ENCODE results near the gene GTF3C1.

GTF3C1 gene

GRCh38 chr16:27428026-27428785 lies 121.5 kb downstream of the GTF3C1 start:
- ChIA-PET POLR2A (interaction anchor here (4.6 kb wide), 1 partner anchor 22 kb away, joined by 32 read pairs; no protein-coding TSS in a partner anchor), CTCF (interaction anchor here (0.6 to 3.4 kb wide), 7 partner anchors 9 to 248 kb away, joined by 3 to 11 read pairs (median 10); no protein-coding TSS in a partner anchor)
- DNase-seq (ENCODE audit: extremely low spot score) = peak; percentile 14
- peak; percentile 21 for TF ChIP-seq CTCF (IDR thresholded peaks at IDR 0.05; ENCODE audit: control extremely low read depth, extremely low read depth, low read depth, missing control alignments)

DNA sequence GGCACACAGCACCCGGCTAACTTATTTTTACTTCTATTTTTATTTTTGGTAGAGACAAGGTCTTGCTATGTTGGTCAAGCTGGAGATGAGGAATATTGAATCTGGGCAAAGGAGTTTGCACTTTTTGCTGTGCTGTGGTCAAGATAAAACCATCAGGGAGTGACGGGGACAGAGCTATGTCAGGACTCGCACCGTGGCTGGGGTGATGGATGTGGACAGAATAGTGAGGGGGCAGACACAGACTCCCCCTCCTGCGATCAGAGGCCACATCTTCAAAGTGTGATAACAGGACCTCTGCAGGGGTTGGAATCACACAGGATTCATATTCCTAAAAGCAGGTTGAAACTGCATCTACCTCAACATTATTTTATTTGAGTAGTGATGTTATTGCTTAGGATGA lies 122.2 kb downstream of the GTF3C1 start:
- CTCF ChIA-PET = interaction anchor here (0.7 to 3.4 kb wide), 9 partner anchors 10 to 247 kb away, joined by 3 to 11 read pairs (median 7); no protein-coding TSS in a partner anchor
- TF ChIP-seq CTCF (IDR thresholded peaks at IDR 0.05; ENCODE audit: control extremely low read depth, extremely low read depth, low read depth, missing control alignments) = no peak
- DNase-seq (ENCODE audit: extremely low spot score) = no peak
- POLR2A ChIA-PET = interaction anchor here (1.0 to 4.6 kb wide), 4 partner anchors 21 to 60 kb away, joined by 3 to 32 read pairs (median 3); no protein-coding TSS in a partner anchor

DNA sequence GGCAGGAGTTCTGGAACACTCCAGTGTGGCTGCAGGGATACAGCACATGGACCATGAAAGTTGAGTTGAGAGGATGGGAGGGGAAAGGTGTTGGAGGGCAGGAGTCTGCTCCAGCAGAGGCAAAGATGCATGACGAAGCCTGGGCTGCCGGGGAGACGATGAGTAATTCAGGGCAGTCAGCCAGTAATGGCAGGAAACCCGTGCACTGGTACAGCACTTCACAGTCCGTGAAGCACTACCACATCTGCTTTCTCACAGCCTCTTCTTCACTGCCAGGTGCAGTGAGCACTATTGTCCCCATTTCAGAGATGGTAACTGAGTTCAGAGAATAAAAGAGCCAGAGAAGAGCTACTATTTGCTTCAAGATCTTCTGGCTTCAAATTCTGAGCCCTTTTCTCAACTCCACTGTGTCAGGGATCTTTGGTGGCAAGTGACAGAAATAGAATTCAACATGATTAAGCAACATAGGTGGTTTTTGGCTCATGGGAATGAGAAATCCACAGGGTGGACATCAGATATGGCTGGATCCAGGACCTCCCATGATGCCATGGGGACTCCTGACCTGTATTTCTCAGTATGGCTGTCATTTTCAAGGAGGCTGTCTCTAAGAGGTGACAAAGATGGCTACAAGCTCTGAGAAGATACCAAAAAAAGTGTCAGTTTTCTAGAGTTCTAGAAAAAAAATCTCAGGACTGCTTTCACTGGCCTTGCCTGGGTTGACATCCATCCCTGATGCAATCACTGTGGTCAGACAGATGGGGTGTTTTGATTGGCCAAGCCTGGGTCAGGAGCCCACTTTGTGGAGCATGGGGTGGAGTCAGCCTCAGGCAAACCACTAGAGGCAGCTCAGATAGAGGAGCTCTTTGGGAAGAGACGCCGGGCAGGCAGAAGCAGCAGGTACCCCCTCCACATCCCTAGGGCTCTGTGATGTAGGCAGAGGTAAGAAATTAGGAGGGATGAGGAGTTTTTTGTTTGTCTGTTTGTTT lies 123.0 kb downstream of the GTF3C1 start:
- CTCF ChIA-PET = interaction anchor here (0.7 to 3.4 kb wide), 9 partner anchors 11 to 246 kb away, joined by 3 to 11 read pairs (median 7); no protein-coding TSS in a partner anchor
- peak; percentile 81 for DNase-seq (ENCODE audit: extremely low spot score)
- no peak for TF ChIP-seq CTCF (IDR thresholded peaks at IDR 0.05; ENCODE audit: control extremely low read depth, extremely low read depth, low read depth, missing control alignments)
- POLR2A ChIA-PET = interaction anchor here (1.0 to 4.6 kb wide), 5 partner anchors 21 to 59 kb away, joined by 3 to 32 read pairs (median 3); partner anchors contain the start of gene IL21R

DNA sequence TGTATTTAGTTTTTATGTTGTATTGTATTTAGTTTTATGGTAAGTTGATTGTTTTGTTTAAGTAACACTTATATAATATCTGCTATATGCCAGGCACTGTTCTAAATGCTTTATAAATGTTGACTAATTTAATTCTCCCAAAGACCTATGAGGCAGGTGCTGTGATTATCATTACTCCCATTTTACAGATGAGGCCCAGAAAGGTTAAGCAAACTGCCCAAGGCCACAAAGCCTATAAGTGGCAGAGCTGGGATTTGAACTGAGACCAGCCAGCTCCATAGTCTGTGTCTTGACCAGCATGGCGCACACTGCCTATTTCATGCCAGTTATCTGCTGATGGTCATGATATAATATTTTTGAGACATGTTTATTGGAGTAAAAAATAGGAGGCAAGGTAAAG lies 123.8 kb downstream of the GTF3C1 start:
- ChIA-PET CTCF (interaction anchor here (2.3 to 3.4 kb wide), 2 partner anchors 58 to 191 kb away, joined by 10 to 11 read pairs; no protein-coding TSS in a partner anchor), POLR2A (interaction anchor here (1.2 to 4.6 kb wide), 2 partner anchors 20 to 24 kb away, joined by 5 to 32 read pairs; partner anchors contain the start of gene IL21R)
- DNase-seq (ENCODE audit: extremely low spot score) = no peak
- no peak for TF ChIP-seq CTCF (IDR thresholded peaks at IDR 0.05; ENCODE audit: control extremely low read depth, extremely low read depth, low read depth, missing control alignments)

GRCh38 chr16:27424772-27425498 lies 124.8 kb downstream of the GTF3C1 start:
- CTCF ChIA-PET = no interaction called here
- no peak for TF ChIP-seq CTCF (IDR thresholded peaks at IDR 0.05; ENCODE audit: control extremely low read depth, extremely low read depth, low read depth, missing control alignments)
- POLR2A ChIA-PET = interaction anchor here (4.6 kb wide), 1 partner anchor 19 kb away, joined by 32 read pairs; no protein-coding TSS in a partner anchor
- no peak for DNase-seq (ENCODE audit: extremely low spot score)
